Measurements from ENCODE around the gene BCL2L14. TPM values are rescaled to one million over a fixed set of nuclear protein-coding genes. Genes with fewer than 3 reads are reported as not detected.

The BCL2L14 gene
- not detected for polyA plus RNA-seq (2012; ENCODE audit: insufficient read length, low read depth)

- TF ChIP-seq FOXP2 (optimal IDR thresholded peaks at IDR 0.05; ENCODE audit: borderline replicate concordance, extremely low read depth, extremely low read length, insufficient read depth) (no peak), SIN3A (IDR thresholded peaks at IDR 0.05; ENCODE audit: borderline replicate concordance, insufficient read depth, low read length) (no peak), POLR2AphosphoS5 (IDR thresholded peaks at IDR 0.05; ENCODE audit: low read depth, low read length) (no peak), TAF1 (IDR thresholded peaks at IDR 0.05; ENCODE audit: borderline replicate concordance, insufficient read depth, low read length) (no peak)
- TF ChIP-seq, protein P1, sequence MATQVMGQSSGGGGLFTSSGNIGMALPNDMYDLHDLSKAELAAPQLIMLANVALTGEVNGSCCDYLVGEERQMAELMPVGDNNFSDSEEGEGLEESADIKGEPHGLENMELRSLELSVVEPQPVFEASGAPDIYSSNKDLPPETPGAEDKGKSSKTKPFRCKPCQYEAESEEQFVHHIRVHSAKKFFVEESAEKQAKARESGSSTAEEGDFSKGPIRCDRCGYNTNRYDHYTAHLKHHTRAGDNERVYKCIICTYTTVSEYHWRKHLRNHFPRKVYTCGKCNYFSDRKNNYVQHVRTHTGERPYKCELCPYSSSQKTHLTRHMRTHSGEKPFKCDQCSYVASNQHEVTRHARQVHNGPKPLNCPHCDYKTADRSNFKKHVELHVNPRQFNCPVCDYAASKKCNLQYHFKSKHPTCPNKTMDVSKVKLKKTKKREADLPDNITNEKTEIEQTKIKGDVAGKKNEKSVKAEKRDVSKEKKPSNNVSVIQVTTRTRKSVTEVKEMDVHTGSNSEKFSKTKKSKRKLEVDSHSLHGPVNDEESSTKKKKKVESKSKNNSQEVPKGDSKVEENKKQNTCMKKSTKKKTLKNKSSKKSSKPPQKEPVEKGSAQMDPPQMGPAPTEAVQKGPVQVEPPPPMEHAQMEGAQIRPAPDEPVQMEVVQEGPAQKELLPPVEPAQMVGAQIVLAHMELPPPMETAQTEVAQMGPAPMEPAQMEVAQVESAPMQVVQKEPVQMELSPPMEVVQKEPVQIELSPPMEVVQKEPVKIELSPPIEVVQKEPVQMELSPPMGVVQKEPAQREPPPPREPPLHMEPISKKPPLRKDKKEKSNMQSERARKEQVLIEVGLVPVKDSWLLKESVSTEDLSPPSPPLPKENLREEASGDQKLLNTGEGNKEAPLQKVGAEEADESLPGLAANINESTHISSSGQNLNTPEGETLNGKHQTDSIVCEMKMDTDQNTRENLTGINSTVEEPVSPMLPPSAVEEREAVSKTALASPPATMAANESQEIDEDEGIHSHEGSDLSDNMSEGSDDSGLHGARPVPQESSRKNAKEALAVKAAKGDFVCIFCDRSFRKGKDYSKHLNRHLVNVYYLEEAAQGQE (IDR thresholded peaks at IDR 0.05; ENCODE audit: insufficient read depth in 1 of 2, low read depth in 2 of 2, low read length in 2 of 2) = no peak
Observed at GRCh38 chr12:12070674-12071656, at the start of gene BCL2L14. TSS of gene BCL2L14 (plus strand) at chr12:12070939. CDS start at chr12:12079306, 8,367 bp downstream.

GRCh38 chr12:12022306-12022936 lies 48.3 kb upstream of the BCL2L14 start:
- TF ChIP-seq TAF1 (IDR thresholded peaks at IDR 0.05; ENCODE audit: borderline replicate concordance, insufficient read depth, low read length) (no peak), FOXP2 (optimal IDR thresholded peaks at IDR 0.05; ENCODE audit: borderline replicate concordance, extremely low read depth, extremely low read length, insufficient read depth) (no peak), POLR2AphosphoS5 (IDR thresholded peaks at IDR 0.05; ENCODE audit: low read depth, low read length) (no peak), SIN3A (IDR thresholded peaks at IDR 0.05; ENCODE audit: borderline replicate concordance, insufficient read depth, low read length) (no peak)
- TF ChIP-seq, protein P1 (IDR thresholded peaks at IDR 0.05; ENCODE audit: insufficient read depth in 1 of 2, low read depth in 2 of 2, low read length in 2 of 2) = no peak

- no peak for TF ChIP-seq POLR2AphosphoS5 (IDR thresholded peaks at IDR 0.05; ENCODE audit: low read depth, low read length)
- TF ChIP-seq TAF1 (IDR thresholded peaks at IDR 0.05; ENCODE audit: borderline replicate concordance, insufficient read depth, low read length) = no peak
- TF ChIP-seq SIN3A (IDR thresholded peaks at IDR 0.05; ENCODE audit: borderline replicate concordance, insufficient read depth, low read length) = no peak
- no peak for TF ChIP-seq FOXP2 (optimal IDR thresholded peaks at IDR 0.05; ENCODE audit: borderline replicate concordance, extremely low read depth, extremely low read length, insufficient read depth)
- TF ChIP-seq, protein P1 (IDR thresholded peaks at IDR 0.05; ENCODE audit: insufficient read depth in 1 of 2, low read depth in 2 of 2, low read length in 2 of 2) = no peak
Observed at GRCh38 chr12:12023456-12023855, 47.3 kb upstream of the BCL2L14 start.

- TF ChIP-seq, protein P1 (IDR thresholded peaks at IDR 0.05; ENCODE audit: insufficient read depth in 1 of 2, low read depth in 2 of 2, low read length in 2 of 2) = no peak
- no peak for TF ChIP-seq POLR2AphosphoS5 (IDR thresholded peaks at IDR 0.05; ENCODE audit: low read depth, low read length)
- TF ChIP-seq SIN3A (IDR thresholded peaks at IDR 0.05; ENCODE audit: borderline replicate concordance, insufficient read depth, low read length) = no peak
- no peak for TF ChIP-seq FOXP2 (optimal IDR thresholded peaks at IDR 0.05; ENCODE audit: borderline replicate concordance, extremely low read depth, extremely low read length, insufficient read depth)
- no peak for TF ChIP-seq TAF1 (IDR thresholded peaks at IDR 0.05; ENCODE audit: borderline replicate concordance, insufficient read depth, low read length)
Observed at GRCh38 chr12:12024911-12025682, 45.6 kb upstream of the BCL2L14 start.

Data from PFSK-1 (cell line).